ENCODE results near the gene GRIK1. TPM values are rescaled to one million over a fixed set of nuclear protein-coding genes. Genes with fewer than 3 reads are reported as not detected.

Gene GRIK1
- total RNA-seq, 1 experiment from 2014 or later, result not detected

DNA sequence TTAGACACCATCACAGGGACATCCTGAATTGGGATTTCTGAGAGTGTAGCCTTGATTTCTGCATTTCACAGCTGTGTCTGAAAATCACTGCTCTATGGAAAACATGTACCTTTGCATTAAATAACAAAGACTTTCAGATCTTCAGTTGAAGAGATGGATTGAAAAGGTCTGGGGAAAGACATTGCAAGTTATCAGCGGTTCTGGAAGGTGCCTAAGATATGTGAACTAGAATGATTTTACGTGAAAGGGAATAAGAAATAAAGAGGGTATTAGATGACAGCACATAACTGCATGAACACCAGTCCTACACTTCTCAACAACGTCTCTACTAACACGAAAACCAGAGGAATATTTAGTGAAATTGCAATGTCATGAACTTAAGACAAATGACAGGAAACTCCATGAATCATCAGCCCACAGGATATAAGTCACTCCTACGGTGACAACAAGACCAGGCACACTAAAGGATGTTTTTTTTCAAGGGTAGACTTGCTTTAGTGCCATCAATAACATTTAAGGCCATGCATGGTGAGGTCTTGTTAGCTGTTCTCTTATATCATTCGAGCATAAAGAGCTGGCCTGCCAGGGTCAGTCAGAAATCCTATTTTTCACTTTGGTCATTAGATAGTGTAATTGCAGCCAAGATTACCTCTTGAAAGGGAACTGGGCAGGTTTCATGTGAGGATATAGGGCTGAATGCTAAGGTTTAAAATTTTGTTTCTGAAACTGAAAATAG, 283.1 kb downstream of the GRIK1 start:
- Histone ChIP-seq H3K4me1 (ENCODE audit: low read length) (no peaks in the 10 kb centered on the region), H4K20me1 (ENCODE audit: insufficient read depth, low read depth, low read length) (no peaks in the 10 kb centered on the region), H3K4me2 (ENCODE audit: low read depth, low read length, poor library complexity, severe bottlenecking) (no peak overlapping the region), H3K36me3 (ENCODE audit: insufficient read depth, low read length) (no peaks in the 10 kb centered on the region), H3K27me3 (ENCODE audit: low read length) (no peaks in the 10 kb centered on the region), H3K9me2 (replicated peaks; ENCODE audit: insufficient read depth, low read length) (no peaks in the 10 kb centered on the region), H3K9ac (ENCODE audit: low read length) (no peak overlapping the region), H3K79me2 (ENCODE audit: low read length) (no peaks in the 10 kb centered on the region), H3K9me3 (ENCODE audit: low read length) (no peaks in the 10 kb centered on the region), H2AFZ (ENCODE audit: low read length) (no peak overlapping the region), H3K4me3 (ENCODE audit: low read length) (no peak overlapping the region), H3K27ac (ENCODE audit: low read length) (no peak overlapping the region)
- no peak for DNase-seq

DNA sequence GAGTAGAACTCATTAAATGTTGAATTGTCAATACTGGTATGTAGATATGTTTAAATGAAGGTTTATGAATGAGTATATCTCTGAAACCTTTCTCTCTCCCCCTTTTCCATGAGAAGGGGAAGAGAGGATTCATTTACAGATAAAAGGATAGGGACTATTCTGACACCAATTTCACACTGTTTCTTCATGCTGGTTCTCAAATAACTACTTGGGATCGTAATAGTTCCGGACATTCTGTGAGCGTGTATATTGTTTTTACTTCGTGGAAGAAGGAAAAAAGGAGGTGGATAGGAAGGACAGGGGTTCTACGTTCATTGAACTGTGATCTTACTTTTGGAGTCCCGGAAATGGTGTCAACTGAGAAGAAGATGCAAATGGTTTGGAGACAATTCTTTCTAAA, 284.2 kb downstream of the GRIK1 start:
- no peak overlapping the region for H2AFZ ChIP-seq (ENCODE audit: low read length)
- no peaks in the 10 kb centered on the region for H3K27me3 ChIP-seq (ENCODE audit: low read length)
- H4K20me1 ChIP-seq (ENCODE audit: insufficient read depth, low read depth, low read length), result no peaks in the 10 kb centered on the region
- DNase-seq, result no peak
- H3K4me2 ChIP-seq (ENCODE audit: low read depth, low read length, poor library complexity, severe bottlenecking), result no peak overlapping the region
- H3K27ac ChIP-seq (ENCODE audit: low read length), result no peak overlapping the region
- H3K36me3 ChIP-seq (ENCODE audit: insufficient read depth, low read length), result no peaks in the 10 kb centered on the region
- no peak overlapping the region for H3K4me3 ChIP-seq (ENCODE audit: low read length)
- H3K4me1 ChIP-seq (ENCODE audit: low read length), result no peaks in the 10 kb centered on the region
- no peaks in the 10 kb centered on the region for H3K9me2 ChIP-seq (replicated peaks; ENCODE audit: insufficient read depth, low read length)
- no peak overlapping the region for H3K9ac ChIP-seq (ENCODE audit: low read length)
- no peaks in the 10 kb centered on the region for H3K79me2 ChIP-seq (ENCODE audit: low read length)
- H3K9me3 ChIP-seq (ENCODE audit: low read length), result no peaks in the 10 kb centered on the region

DNA sequence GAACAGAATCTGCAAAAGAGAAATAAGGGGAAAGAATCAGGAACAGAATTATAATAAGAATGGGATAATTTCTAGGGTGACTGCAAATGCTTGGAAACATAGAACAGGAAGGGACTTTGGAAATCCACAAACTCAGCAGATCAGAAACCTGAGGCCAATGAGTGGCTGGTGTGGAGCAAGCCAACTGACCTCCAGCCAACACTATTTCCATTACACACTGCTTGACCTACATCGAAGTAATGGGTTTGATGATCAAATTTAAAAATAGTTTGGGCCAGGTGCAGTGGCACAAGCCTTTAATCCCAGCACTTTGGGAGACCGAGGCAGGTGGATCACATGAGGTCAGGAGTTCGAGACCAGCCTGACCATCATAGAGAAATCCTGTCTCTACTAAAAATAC, 284.9 kb downstream of the GRIK1 start:
- H3K4me3 ChIP-seq (ENCODE audit: low read length), result no peak overlapping the region
- no peaks in the 10 kb centered on the region for H3K9me3 ChIP-seq (ENCODE audit: low read length)
- H3K27me3 ChIP-seq (ENCODE audit: low read length), result no peaks in the 10 kb centered on the region
- no peak overlapping the region for H3K27ac ChIP-seq (ENCODE audit: low read length)
- no peaks in the 10 kb centered on the region for H3K36me3 ChIP-seq (ENCODE audit: insufficient read depth, low read length)
- H3K4me2 ChIP-seq (ENCODE audit: low read depth, low read length, poor library complexity, severe bottlenecking), result no peak overlapping the region
- no peaks in the 10 kb centered on the region for H3K4me1 ChIP-seq (ENCODE audit: low read length)
- no peak overlapping the region for H3K9ac ChIP-seq (ENCODE audit: low read length)
- no peak overlapping the region for H2AFZ ChIP-seq (ENCODE audit: low read length)
- H4K20me1 ChIP-seq (ENCODE audit: insufficient read depth, low read depth, low read length), result no peaks in the 10 kb centered on the region
- DNase-seq, result no peak
- H3K79me2 ChIP-seq (ENCODE audit: low read length), result no peaks in the 10 kb centered on the region
- H3K9me2 ChIP-seq (replicated peaks; ENCODE audit: insufficient read depth, low read length), result no peaks in the 10 kb centered on the region

DNA sequence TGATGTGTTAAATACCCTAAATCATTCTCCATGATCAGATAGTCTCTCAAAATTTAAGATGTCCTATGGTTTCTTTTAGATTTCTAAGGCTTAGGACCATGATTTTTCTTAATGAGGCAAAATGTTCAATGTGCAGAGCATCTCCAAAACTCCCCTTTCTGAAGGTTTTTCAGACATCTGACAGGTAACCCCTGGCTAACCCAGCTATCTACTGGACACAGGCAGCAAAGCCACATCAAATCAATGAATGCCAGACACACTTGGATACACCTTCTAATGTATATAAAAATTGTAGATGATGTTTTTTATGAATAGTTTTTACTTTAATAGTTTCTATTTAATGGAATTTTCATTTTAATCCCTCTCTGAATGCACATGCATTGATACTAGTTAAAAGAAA, 285.6 kb downstream of the GRIK1 start:
- no peaks in the 10 kb centered on the region for H3K4me1 ChIP-seq (ENCODE audit: low read length)
- no peaks in the 10 kb centered on the region for H3K9me3 ChIP-seq (ENCODE audit: low read length)
- H3K27ac ChIP-seq (ENCODE audit: low read length), result no peak overlapping the region
- H3K36me3 ChIP-seq (ENCODE audit: insufficient read depth, low read length), result no peaks in the 10 kb centered on the region
- no peak overlapping the region for H3K4me3 ChIP-seq (ENCODE audit: low read length)
- H3K79me2 ChIP-seq (ENCODE audit: low read length), result no peaks in the 10 kb centered on the region
- H3K27me3 ChIP-seq (ENCODE audit: low read length), result no peaks in the 10 kb centered on the region
- no peak overlapping the region for H3K9ac ChIP-seq (ENCODE audit: low read length)
- DNase-seq, result no peak
- no peaks in the 10 kb centered on the region for H3K9me2 ChIP-seq (replicated peaks; ENCODE audit: insufficient read depth, low read length)
- no peak overlapping the region for H3K4me2 ChIP-seq (ENCODE audit: low read depth, low read length, poor library complexity, severe bottlenecking)
- no peaks in the 10 kb centered on the region for H4K20me1 ChIP-seq (ENCODE audit: insufficient read depth, low read depth, low read length)
- H2AFZ ChIP-seq (ENCODE audit: low read length), result no peak overlapping the region

GRCh38 chr21:29650523-29651022, 289.2 kb downstream of the GRIK1 start:
- H3K4me2 ChIP-seq (ENCODE audit: low read depth, low read length, poor library complexity, severe bottlenecking), result no peak overlapping the region
- H3K36me3 ChIP-seq (ENCODE audit: insufficient read depth, low read length), result no peaks in the 10 kb centered on the region
- H3K9me2 ChIP-seq (replicated peaks; ENCODE audit: insufficient read depth, low read length), result no peaks in the 10 kb centered on the region
- no peak overlapping the region for H3K9ac ChIP-seq (ENCODE audit: low read length)
- H2AFZ ChIP-seq (ENCODE audit: low read length), result no peak overlapping the region
- no peaks in the 10 kb centered on the region for H3K27me3 ChIP-seq (ENCODE audit: low read length)
- no peaks in the 10 kb centered on the region for H3K4me1 ChIP-seq (ENCODE audit: low read length)
- H4K20me1 ChIP-seq (ENCODE audit: insufficient read depth, low read depth, low read length), result no peaks in the 10 kb centered on the region
- no peak overlapping the region for H3K4me3 ChIP-seq (ENCODE audit: low read length)
- no peaks in the 10 kb centered on the region for H3K79me2 ChIP-seq (ENCODE audit: low read length)
- DNase-seq, result no peak
- no peak overlapping the region for H3K27ac ChIP-seq (ENCODE audit: low read length)
- H3K9me3 ChIP-seq (ENCODE audit: low read length), result no peaks in the 10 kb centered on the region

GRCh38 chr21:29649406-29649814, 290.4 kb downstream of the GRIK1 start:
- DNase-seq, result no peak
- H3K27me3 ChIP-seq (ENCODE audit: low read length), result no peaks in the 10 kb centered on the region
- H3K79me2 ChIP-seq (ENCODE audit: low read length), result no peaks in the 10 kb centered on the region
- no peaks in the 10 kb centered on the region for H3K9me2 ChIP-seq (replicated peaks; ENCODE audit: insufficient read depth, low read length)
- H3K9me3 ChIP-seq (ENCODE audit: low read length), result no peaks in the 10 kb centered on the region
- no peak overlapping the region for H3K4me3 ChIP-seq (ENCODE audit: low read length)
- H3K4me2 ChIP-seq (ENCODE audit: low read depth, low read length, poor library complexity, severe bottlenecking), result no peak overlapping the region
- no peaks in the 10 kb centered on the region for H3K36me3 ChIP-seq (ENCODE audit: insufficient read depth, low read length)
- no peaks in the 10 kb centered on the region for H3K4me1 ChIP-seq (ENCODE audit: low read length)
- no peak overlapping the region for H3K27ac ChIP-seq (ENCODE audit: low read length)
- H3K9ac ChIP-seq (ENCODE audit: low read length), result no peak overlapping the region
- no peak overlapping the region for H2AFZ ChIP-seq (ENCODE audit: low read length)
- no peaks in the 10 kb centered on the region for H4K20me1 ChIP-seq (ENCODE audit: insufficient read depth, low read depth, low read length)

GRCh38 chr21:29648710-29649240, 291.0 kb downstream of the GRIK1 start:
- Histone ChIP-seq H3K27ac (ENCODE audit: low read length) (no peak overlapping the region), H3K79me2 (ENCODE audit: low read length) (no peaks in the 10 kb centered on the region), H3K9ac (ENCODE audit: low read length) (no peak overlapping the region), H4K20me1 (ENCODE audit: insufficient read depth, low read depth, low read length) (no peaks in the 10 kb centered on the region), H3K36me3 (ENCODE audit: insufficient read depth, low read length) (no peaks in the 10 kb centered on the region), H3K4me2 (ENCODE audit: low read depth, low read length, poor library complexity, severe bottlenecking) (no peak overlapping the region), H3K27me3 (ENCODE audit: low read length) (no peaks in the 10 kb centered on the region), H3K4me3 (ENCODE audit: low read length) (no peak overlapping the region), H3K9me3 (ENCODE audit: low read length) (no peaks in the 10 kb centered on the region), H3K4me1 (ENCODE audit: low read length) (no peaks in the 10 kb centered on the region), H3K9me2 (replicated peaks; ENCODE audit: insufficient read depth, low read length) (no peaks in the 10 kb centered on the region), H2AFZ (ENCODE audit: low read length) (no peak overlapping the region)
- no peak for DNase-seq

DNA sequence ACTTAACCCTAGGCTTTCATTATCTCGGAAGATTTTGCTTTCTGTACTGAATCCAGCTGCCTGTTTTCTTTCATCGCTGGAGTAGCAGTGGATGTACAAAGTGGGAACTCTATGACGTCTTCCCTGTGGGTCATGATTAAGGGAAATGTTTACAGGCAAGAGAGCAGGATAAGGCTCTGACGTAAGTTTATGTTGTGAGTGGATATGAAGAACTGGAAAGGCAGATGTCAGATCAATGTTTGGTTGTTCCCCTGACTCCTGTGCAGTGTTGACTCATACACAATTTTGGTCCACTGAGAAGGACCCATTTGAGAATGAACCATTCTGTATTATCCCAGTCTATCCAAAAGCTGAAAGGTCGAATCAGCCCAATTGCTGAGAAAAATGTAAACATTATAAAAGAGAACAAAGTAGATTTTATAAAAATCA, 292.4 kb downstream of the GRIK1 start:
- Histone ChIP-seq H3K27ac (ENCODE audit: low read length) (no peak overlapping the region), H2AFZ (ENCODE audit: low read length) (no peak overlapping the region)

More for the DNA sequence above, 292.4 kb downstream of the GRIK1 start:
- Histone ChIP-seq H3K9ac (ENCODE audit: low read length) (no peak overlapping the region), H3K4me3 (ENCODE audit: low read length) (no peak overlapping the region), H3K9me2 (replicated peaks; ENCODE audit: insufficient read depth, low read length) (no peaks in the 10 kb centered on the region), H3K4me2 (ENCODE audit: low read depth, low read length, poor library complexity, severe bottlenecking) (no peak overlapping the region), H3K4me1 (ENCODE audit: low read length) (no peaks in the 10 kb centered on the region), H3K9me3 (ENCODE audit: low read length) (no peaks in the 10 kb centered on the region), H4K20me1 (ENCODE audit: insufficient read depth, low read depth, low read length) (no peaks in the 10 kb centered on the region), H3K27me3 (ENCODE audit: low read length) (no peaks in the 10 kb centered on the region), H3K79me2 (ENCODE audit: low read length) (no peaks in the 10 kb centered on the region), H3K36me3 (ENCODE audit: insufficient read depth, low read length) (no peaks in the 10 kb centered on the region)
- no peak for DNase-seq

Measured in Karpas-422 (cell line).